H1 (cell line): Measurements from ENCODE around the gene IDH3A. TPM values are rescaled to one million over a fixed set of nuclear protein-coding genes. Genes with fewer than 3 reads are reported as not detected.

Source experiments
- CTCF ChIA-PET: fragments of 300-600 bp; sonication (Branson Sonifier 250); formaldehyde crosslinking; loops from one replicate; lab custom pipeline; 2021; ENCODE audit not compliant: partially characterized antibody; lab: Charles Lee
- POLR2A ChIA-PET: fragments of 300-600 bp; sonication (Branson Sonifier 250); formaldehyde crosslinking; loops from one replicate; lab custom pipeline; 2021; ENCODE audit warnings: inconsistent platforms; ENCODE audit not compliant: partially characterized antibody; lab: Charles Lee
- DNase-seq, 2 experiments: peaks; one replicate each; pipeline versions ENCODE4 v3.0.0 to v3.0.0-alpha.2; 2010 to 2022; ENCODE audit warnings: low spot score in 2 of 2, low read depth in 1 of 2, mixed read lengths in 1 of 2
- FAIRE-seq: peaks from 2 replicates; lab custom pipeline; 2011; peaks lifted over from hg19 to GRCh38; lab: Jason Lieb, UNC
- H2AFZ ChIP-seq: 2 replicates; pipeline ENCODE4 v1.8.1; 2012; ENCODE audit warnings: low read length, inconsistent platforms
- H2AK5ac ChIP-seq: 2 replicates; pipeline ENCODE4 v1.6.1; 2013; ENCODE audit warnings: low read depth, low read length
- H2BK120ac ChIP-seq: replicated peaks from 2 replicates; pipeline ENCODE3; 2013; ENCODE audit warnings: low read depth, low read length, inconsistent platforms
- H2BK12ac ChIP-seq: 2 replicates; pipeline ENCODE4 v1.6.1; 2013; ENCODE audit warnings: low read depth, low read length
- H2BK15ac ChIP-seq: 2 replicates; pipeline ENCODE4 v1.6.1; 2013; ENCODE audit warnings: low read length
- H2BK20ac ChIP-seq: 2 replicates; pipeline ENCODE4 v1.6.1; 2013; ENCODE audit warnings: low read length
- H2BK5ac ChIP-seq: 2 replicates; pipeline ENCODE4 v1.6.1; 2013; ENCODE audit warnings: low read depth, low read length
- H3K14ac ChIP-seq: 2 replicates; pipeline ENCODE4 v1.6.1; 2013; ENCODE audit warnings: inconsistent platforms; ENCODE audit not compliant: insufficient read length
- H3K18ac ChIP-seq: 2 replicates; pipeline ENCODE4 v1.6.1; 2013; ENCODE audit warnings: low read length; ENCODE audit errors: extremely low read depth
- H3K23ac ChIP-seq: 2 replicates; pipeline ENCODE4 v1.6.1; 2013; ENCODE audit warnings: inconsistent platforms; ENCODE audit not compliant: insufficient read length
- H3K23me2 ChIP-seq: 2 replicates; pipeline ENCODE4 v1.6.1; 2013; ENCODE audit warnings: low read depth, low read length
- H3K27ac ChIP-seq: 2 replicates; pipeline ENCODE4 v1.6.1; 2011; ENCODE audit warnings: low read depth, low read length, inconsistent platforms
- H3K27me3 ChIP-seq, 4 experiments: replicated peaks in 1 of 4; 1 replicate in 1 of 4; 2 replicates in 3 of 4; pipeline versions ENCODE4 v1.6.1 to v1.8.1; 2011 to 2013; ENCODE audit warnings: low read length in 3 of 4, mild to moderate bottlenecking in 3 of 4, inconsistent platforms in 2 of 4, mixed read lengths in 2 of 4, moderate library complexity in 1 of 4; ENCODE audit not compliant: control insufficient read depth in 3 of 4, insufficient read depth in 3 of 4; ENCODE audit errors: extremely low read depth in 1 of 4
- H3K36me3 ChIP-seq, 4 experiments: 2 replicates each; pipeline versions ENCODE4 v1.6.1 to v1.8.1; 2011 to 2013; ENCODE audit warnings: mild to moderate bottlenecking in 4 of 4, low read length in 3 of 4, moderate library complexity in 2 of 4, control low read depth in 1 of 4, inconsistent platforms in 1 of 4; ENCODE audit not compliant: insufficient read depth in 4 of 4, control insufficient read depth in 2 of 4
- H3K4ac ChIP-seq: replicated peaks from 2 replicates; pipeline ENCODE3; 2013; ENCODE audit warnings: low read length, low read depth, mixed read lengths, inconsistent platforms; ENCODE audit not compliant: insufficient read length
- H3K4me1 ChIP-seq, 4 experiments: replicated peaks in 1 of 4; 1 replicate in 1 of 4; 2 replicates in 3 of 4; pipeline versions ENCODE4 v1.6.1 to v1.8.1; 2011 to 2013; ENCODE audit warnings: low read length in 3 of 4, inconsistent platforms in 2 of 4, mixed read lengths in 1 of 4; ENCODE audit not compliant: insufficient read depth in 4 of 4, control insufficient read depth in 3 of 4
- H3K4me2 ChIP-seq, 2 experiments: 2 replicates each; pipeline versions ENCODE4 v1.6.1 to v1.8.1; 2011 to 2013; ENCODE audit warnings: low read depth in 2 of 2, low read length in 2 of 2, control low read depth in 1 of 2, inconsistent platforms in 1 of 2, mild to moderate bottlenecking in 1 of 2; ENCODE audit not compliant: insufficient read depth in 1 of 2
- H3K4me3 ChIP-seq, 4 experiments: fragments of 200-600, 300-600 bp in 1 of 4; sonication (generic), shearing (Covaris generic), sonication (Bioruptor Twin) in 1 of 4; 2 replicates each; pipeline versions ENCODE4 v1.5.1 to v1.8.1; 2011 to 2016; ENCODE audit warnings: low read length in 4 of 4, low read depth in 3 of 4, control low read depth in 2 of 4, inconsistent platforms in 2 of 4, mild to moderate bottlenecking in 2 of 4, mixed read lengths in 1 of 4, moderate library complexity in 1 of 4; ENCODE audit not compliant: insufficient read depth in 2 of 4; ENCODE audit errors: extremely low read depth in 1 of 4
- H3K56ac ChIP-seq: replicated peaks from 2 replicates; pipeline ENCODE3; 2013; ENCODE audit warnings: low read depth, mild to moderate bottlenecking, mixed read lengths, low read length, inconsistent platforms; ENCODE audit not compliant: insufficient read length
- H3K79me1 ChIP-seq: 2 replicates; pipeline ENCODE4 v1.6.1; 2013; ENCODE audit warnings: low read depth, low read length, control low read depth
- H3K79me2 ChIP-seq, 2 experiments: 2 replicates each; pipeline versions ENCODE4 v1.6.1 to v1.8.1; 2012 to 2013; ENCODE audit warnings: low read length in 2 of 2, mild to moderate bottlenecking in 2 of 2, inconsistent platforms in 1 of 2; ENCODE audit not compliant: insufficient read depth in 2 of 2, control insufficient read depth in 1 of 2
- H3K9ac ChIP-seq, 4 experiments: replicated peaks in 1 of 4; 1 replicate in 1 of 4; 2 replicates in 3 of 4; pipeline versions ENCODE4 v1.6.1 to v1.8.1; 2011 to 2013; ENCODE audit warnings: low read depth in 3 of 4, low read length in 3 of 4, control low read depth in 2 of 4, mild to moderate bottlenecking in 2 of 4, moderate library complexity in 2 of 4, inconsistent platforms in 1 of 4; ENCODE audit errors: extremely low read depth in 1 of 4
- H3K9me3 ChIP-seq, 2 experiments: 2 replicates each; pipeline versions ENCODE4 v1.6.1 to v1.8.1; 2012 to 2013; ENCODE audit warnings: mild to moderate bottlenecking in 2 of 2, moderate library complexity in 2 of 2, control low read depth in 1 of 2, inconsistent platforms in 1 of 2, low read depth in 1 of 2, low read length in 1 of 2, mixed read lengths in 1 of 2; ENCODE audit not compliant: insufficient read depth in 2 of 2
- H4K20me1 ChIP-seq, 2 experiments: replicated peaks in 1 of 2; 2 replicates each; pipeline versions ENCODE3 to v1.8.1; 2011 to 2013; ENCODE audit warnings: inconsistent platforms in 2 of 2, low read length in 2 of 2, mild to moderate bottlenecking in 1 of 2; ENCODE audit not compliant: insufficient read depth in 2 of 2, control insufficient read depth in 1 of 2
- H4K5ac ChIP-seq: 2 replicates; pipeline ENCODE4 v1.6.1; 2013; ENCODE audit warnings: low read length, low read depth, mixed read lengths, inconsistent platforms; ENCODE audit not compliant: insufficient read length
- H4K8ac ChIP-seq: 2 replicates; pipeline ENCODE4 v1.8.0; 2013; ENCODE audit warnings: mild to moderate bottlenecking, moderate library complexity, low read length, inconsistent platforms; ENCODE audit not compliant: insufficient read depth; ENCODE audit errors: extremely low read depth
- H4K91ac ChIP-seq: replicated peaks from 2 replicates; pipeline ENCODE3; 2013; ENCODE audit warnings: low read length, mixed read lengths, inconsistent platforms; ENCODE audit not compliant: insufficient read length
- ATF2 ChIP-seq: IDR thresholded peaks from 2 replicates; pipeline ENCODE4 v1.6.1; 2012; ENCODE audit warnings: low read length, inconsistent platforms
- CHD1 ChIP-seq: IDR thresholded peaks from 2 replicates; pipeline ENCODE4 v1.6.1; 2012; ENCODE audit warnings: low read depth, low read length, improper control_type of control experiment
- GABPA ChIP-seq: IDR thresholded peaks from 2 replicates; pipeline ENCODE4 v1.6.1; 2011; ENCODE audit warnings: mild to moderate bottlenecking, low read length, moderate library complexity, borderline replicate concordance; ENCODE audit not compliant: insufficient read depth
- HDAC6 ChIP-seq: IDR thresholded peaks from one replicate; pipeline ENCODE4 v1.7.1; 2012; ENCODE audit warnings: low read depth, mild to moderate bottlenecking, inconsistent platforms, low read length, moderate library complexity
- JUN ChIP-seq: IDR thresholded peaks from 2 replicates; pipeline ENCODE4 v1.6.1; 2011; ENCODE audit warnings: low read depth, mild to moderate bottlenecking, improper control_type of control experiment, low read length
- RFX5 ChIP-seq: IDR thresholded peaks from 2 replicates; pipeline ENCODE4 v1.6.1; 2011; ENCODE audit warnings: low read depth, low read length, improper control_type of control experiment, borderline replicate concordance
- RNF2 ChIP-seq: fragments of 200-900, 300-1000 bp; sonication (generic); IDR thresholded peaks from 2 replicates; pipeline ENCODE4 v1.7.1; 2016; ENCODE audit warnings: borderline replicate concordance, low read depth, mild to moderate bottlenecking, antibody characterized with exemption, low read length; ENCODE audit not compliant: poor library complexity, severe bottlenecking; ENCODE audit errors: missing control alignments
- SAP30 ChIP-seq: fragments of 300-600 bp; sonication (generic); IDR thresholded peaks from 2 replicates; pipeline ENCODE4 v1.7.1; 2012; ENCODE audit warnings: low read length, moderate library complexity, mild to moderate bottlenecking, inconsistent platforms; ENCODE audit not compliant: insufficient read depth, insufficient replicate concordance
- SIX5 ChIP-seq: IDR thresholded peaks from 2 replicates; pipeline ENCODE4 v1.6.1; 2011; ENCODE audit warnings: mild to moderate bottlenecking, low read depth, low read length
- SP1 ChIP-seq: IDR thresholded peaks from 2 replicates; pipeline ENCODE4 v1.6.1; 2011; ENCODE audit warnings: low read depth, low read length
- SP2 ChIP-seq: IDR thresholded peaks from 2 replicates; pipeline ENCODE4 v1.6.1; 2012; ENCODE audit warnings: mild to moderate bottlenecking, low read length, inconsistent platforms
- TBP ChIP-seq: IDR thresholded peaks from 2 replicates; pipeline ENCODE4 v1.6.1; 2011; ENCODE audit warnings: low read depth, low read length, improper control_type of control experiment
- YY1 ChIP-seq: IDR thresholded peaks from 2 replicates; pipeline ENCODE4 v1.6.1; 2011; ENCODE audit warnings: low read depth, mild to moderate bottlenecking, low read length
- WGBS, 2 experiments: shearing (Covaris generic) in 1 of 2; methylation state at CpG; one replicate each; pipeline versions ENCODE4 v1.1.6 to v1.1.7; 2013 to 2015; ENCODE audit warnings: low lambda C conversion rate in 2 of 2, mixed read lengths in 2 of 2, inconsistent platforms in 1 of 2, low coverage in 1 of 2, missing lambda C conversion rate in 1 of 2; ENCODE audit not compliant: insufficient replicate concordance in 2 of 2, insufficient coverage in 1 of 2, insufficient read length in 1 of 2; ENCODE audit errors: extremely low coverage in 1 of 2, missing lambda C conversion rate in 1 of 2; 5-methylcytosine and 5-hydroxymethylcytosine counted together
- polyA plus RNA-seq, 7 experiments: library from polyadenylated mRNA; depleted of rRNA in 3 of 7; stranded (reverse) in 5 of 7; unstranded in 2 of 7; fragments of >200 nt in 5 of 7; fragments of 200-250 nt in 2 of 7; gene quantifications; 1 replicate in 5 of 7; 2 replicates in 1 of 7; 4 replicates in 1 of 7; pipeline versions ENCODE4 v1.2.1 to v1.2.3, GENCODE V29; 2011 to 2013; ENCODE audit warnings: missing spikeins in 2 of 7, mixed read lengths in 2 of 7
- total RNA-seq: library from RNA; stranded (reverse); fragmentation: NEBNext Ultra II Directional; extraction: Animal tissue kit (Norgen Biotek cat#: 25700); gene quantifications from 2 replicates; pipeline ENCODE4 v1.2.1, GENCODE V29; 2021

IDH3A gene
- total and polyA plus RNA-seq, 2 of the 8 experiments (the other 6 are each of a cell fraction or from before 2014, with no cell fraction given) = 23.4 to 36.8 TPM

- H3K56ac ChIP-seq = no peak overlapping the region
- no peaks in the 10 kb centered on the region for H3K36me3 ChIP-seq
- DNase-seq = no peak
- no peak overlapping the region for H2AFZ ChIP-seq
- no peak for FAIRE-seq
- no peak overlapping the region for H3K27ac ChIP-seq
- no peaks in the 10 kb centered on the region for H3K79me2 ChIP-seq
- H4K91ac ChIP-seq = no peak overlapping the region
- no peaks in the 10 kb centered on the region; the same call in 1 of the 2 replicates for H3K23me2 ChIP-seq
- H2BK15ac ChIP-seq = no peak overlapping the region
- no peak overlapping the region for H3K18ac ChIP-seq
- H4K20me1 ChIP-seq = no peaks in the 10 kb centered on the region
- no peak overlapping the region for H2AK5ac ChIP-seq
- H3K9ac ChIP-seq = no peak overlapping the region
- H2BK120ac ChIP-seq = no peak overlapping the region
- ChIA-PET CTCF (interaction anchor here (1.3 to 19.5 kb wide), 4 partner anchors 13 to 72 kb away, joined by 3 to 285 read pairs (median 122); partner anchors contain the start of gene ACSBG1), POLR2A (no interaction called here)
- H3K4me1 ChIP-seq = no peaks in the 10 kb centered on the region
- no peak overlapping the region for H3K4ac ChIP-seq
- no peak overlapping the region for H3K23ac ChIP-seq
- no peaks in the 10 kb centered on the region for H3K79me1 ChIP-seq
- H3K4me2 ChIP-seq = no peak overlapping the region
- H2BK20ac ChIP-seq = no peak overlapping the region
- H2BK12ac ChIP-seq = no peak overlapping the region
- H3K27me3 ChIP-seq = no peaks in the 10 kb centered on the region
- WGBS, 2 experiments = 83% methylated on average over 4 of the region's 4 CpGs; no CpG with 5 or more reads in 1 of the 2 experiments
- H3K9me3 ChIP-seq = no peaks in the 10 kb centered on the region
- H3K4me3 ChIP-seq = no peak overlapping the region
- H4K5ac ChIP-seq = no peak overlapping the region
- no peak overlapping the region for H2BK5ac ChIP-seq
- no peak overlapping the region for H4K8ac ChIP-seq
- H3K14ac ChIP-seq = no peak overlapping the region
- TF ChIP-seq CHD1 (no peak), YY1 (no peak), RFX5 (no peak), SP2 (no peak), SIX5 (no peak), RNF2 (no peak), HDAC6 (no peak), JUN (no peak), ATF2 (no peak), SAP30 (no peak), SP1 (no peak), GABPA (no peak), TBP (no peak)
Measured at GRCh38 chr15:78182821-78183220, 33.7 kb downstream of the IDH3A start.
